ENCODE results near the gene RNU1-4.
"Not testable (repeated sequence)": the region's sequence is repeated elsewhere in the genome, so short reads cannot be mapped to it uniquely, and the experiment has no call there.

DNA sequence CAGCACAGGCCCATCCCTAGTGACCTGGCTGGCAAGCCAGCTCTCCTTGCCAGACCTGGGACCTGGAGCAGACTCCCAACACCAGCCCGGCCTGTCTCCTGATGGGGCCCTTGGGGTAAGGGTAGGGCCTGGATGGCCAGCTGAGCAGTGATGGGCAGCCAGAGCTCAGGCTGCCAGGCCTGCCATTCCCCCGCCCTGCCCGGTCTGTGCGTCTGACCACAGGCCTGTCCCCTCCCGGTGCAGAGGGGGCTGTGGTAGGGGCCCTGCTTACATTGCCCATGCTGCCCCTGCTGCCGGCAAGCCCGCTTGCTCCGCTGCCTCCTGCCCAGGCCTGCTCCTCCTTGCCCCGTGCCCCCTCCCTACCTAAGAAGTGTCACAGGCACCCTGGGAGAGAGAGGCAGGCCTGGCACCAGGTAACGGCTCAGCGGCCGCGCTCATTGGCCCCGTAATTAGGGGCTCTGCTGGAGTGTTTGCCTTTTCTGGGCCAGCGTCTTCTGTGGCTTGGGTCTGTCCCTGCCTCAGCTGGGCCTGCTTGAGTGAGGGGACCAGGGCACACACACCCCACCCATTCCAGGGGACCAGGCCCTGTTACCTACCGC lies 35.7 kb upstream of the RNU1-4 start:
- TF ChIP-seq, protein P1, sequence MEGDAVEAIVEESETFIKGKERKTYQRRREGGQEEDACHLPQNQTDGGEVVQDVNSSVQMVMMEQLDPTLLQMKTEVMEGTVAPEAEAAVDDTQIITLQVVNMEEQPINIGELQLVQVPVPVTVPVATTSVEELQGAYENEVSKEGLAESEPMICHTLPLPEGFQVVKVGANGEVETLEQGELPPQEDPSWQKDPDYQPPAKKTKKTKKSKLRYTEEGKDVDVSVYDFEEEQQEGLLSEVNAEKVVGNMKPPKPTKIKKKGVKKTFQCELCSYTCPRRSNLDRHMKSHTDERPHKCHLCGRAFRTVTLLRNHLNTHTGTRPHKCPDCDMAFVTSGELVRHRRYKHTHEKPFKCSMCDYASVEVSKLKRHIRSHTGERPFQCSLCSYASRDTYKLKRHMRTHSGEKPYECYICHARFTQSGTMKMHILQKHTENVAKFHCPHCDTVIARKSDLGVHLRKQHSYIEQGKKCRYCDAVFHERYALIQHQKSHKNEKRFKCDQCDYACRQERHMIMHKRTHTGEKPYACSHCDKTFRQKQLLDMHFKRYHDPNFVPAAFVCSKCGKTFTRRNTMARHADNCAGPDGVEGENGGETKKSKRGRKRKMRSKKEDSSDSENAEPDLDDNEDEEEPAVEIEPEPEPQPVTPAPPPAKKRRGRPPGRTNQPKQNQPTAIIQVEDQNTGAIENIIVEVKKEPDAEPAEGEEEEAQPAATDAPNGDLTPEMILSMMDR (CRISPR knock-in tag; IDR thresholded peaks at IDR 0.05): not testable (repeated sequence)
- TF ChIP-seq, protein P2, sequence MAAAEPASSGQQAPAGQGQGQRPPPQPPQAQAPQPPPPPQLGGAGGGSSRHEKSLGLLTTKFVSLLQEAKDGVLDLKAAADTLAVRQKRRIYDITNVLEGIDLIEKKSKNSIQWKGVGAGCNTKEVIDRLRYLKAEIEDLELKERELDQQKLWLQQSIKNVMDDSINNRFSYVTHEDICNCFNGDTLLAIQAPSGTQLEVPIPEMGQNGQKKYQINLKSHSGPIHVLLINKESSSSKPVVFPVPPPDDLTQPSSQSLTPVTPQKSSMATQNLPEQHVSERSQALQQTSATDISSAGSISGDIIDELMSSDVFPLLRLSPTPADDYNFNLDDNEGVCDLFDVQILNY (CRISPR knock-in tag; conservative IDR thresholded peaks at IDR 0.05): not testable (repeated sequence)
- not testable (repeated sequence) for TF ChIP-seq KAT7 (CRISPR knock-in tag; IDR thresholded peaks at IDR 0.05; ENCODE audit: borderline replicate concordance); ZFP37 (CRISPR knock-in tag; IDR thresholded peaks at IDR 0.05; ENCODE audit: borderline replicate concordance); MAFK (conservative IDR thresholded peaks at IDR 0.05 in 1 of 2, IDR thresholded peaks at IDR 0.05 in 1 of 2; ENCODE audit: low read length in 2 of 2); EZH2 (conservative IDR thresholded peaks at IDR 0.05; ENCODE audit: low read depth, low read length); ZNF589 (CRISPR knock-in tag; conservative IDR thresholded peaks at IDR 0.05); FIP1L1 (IDR thresholded peaks at IDR 0.05; ENCODE audit: borderline replicate concordance, insufficient read depth, low read depth, low read length)
- TF ChIP-seq, protein P3, sequence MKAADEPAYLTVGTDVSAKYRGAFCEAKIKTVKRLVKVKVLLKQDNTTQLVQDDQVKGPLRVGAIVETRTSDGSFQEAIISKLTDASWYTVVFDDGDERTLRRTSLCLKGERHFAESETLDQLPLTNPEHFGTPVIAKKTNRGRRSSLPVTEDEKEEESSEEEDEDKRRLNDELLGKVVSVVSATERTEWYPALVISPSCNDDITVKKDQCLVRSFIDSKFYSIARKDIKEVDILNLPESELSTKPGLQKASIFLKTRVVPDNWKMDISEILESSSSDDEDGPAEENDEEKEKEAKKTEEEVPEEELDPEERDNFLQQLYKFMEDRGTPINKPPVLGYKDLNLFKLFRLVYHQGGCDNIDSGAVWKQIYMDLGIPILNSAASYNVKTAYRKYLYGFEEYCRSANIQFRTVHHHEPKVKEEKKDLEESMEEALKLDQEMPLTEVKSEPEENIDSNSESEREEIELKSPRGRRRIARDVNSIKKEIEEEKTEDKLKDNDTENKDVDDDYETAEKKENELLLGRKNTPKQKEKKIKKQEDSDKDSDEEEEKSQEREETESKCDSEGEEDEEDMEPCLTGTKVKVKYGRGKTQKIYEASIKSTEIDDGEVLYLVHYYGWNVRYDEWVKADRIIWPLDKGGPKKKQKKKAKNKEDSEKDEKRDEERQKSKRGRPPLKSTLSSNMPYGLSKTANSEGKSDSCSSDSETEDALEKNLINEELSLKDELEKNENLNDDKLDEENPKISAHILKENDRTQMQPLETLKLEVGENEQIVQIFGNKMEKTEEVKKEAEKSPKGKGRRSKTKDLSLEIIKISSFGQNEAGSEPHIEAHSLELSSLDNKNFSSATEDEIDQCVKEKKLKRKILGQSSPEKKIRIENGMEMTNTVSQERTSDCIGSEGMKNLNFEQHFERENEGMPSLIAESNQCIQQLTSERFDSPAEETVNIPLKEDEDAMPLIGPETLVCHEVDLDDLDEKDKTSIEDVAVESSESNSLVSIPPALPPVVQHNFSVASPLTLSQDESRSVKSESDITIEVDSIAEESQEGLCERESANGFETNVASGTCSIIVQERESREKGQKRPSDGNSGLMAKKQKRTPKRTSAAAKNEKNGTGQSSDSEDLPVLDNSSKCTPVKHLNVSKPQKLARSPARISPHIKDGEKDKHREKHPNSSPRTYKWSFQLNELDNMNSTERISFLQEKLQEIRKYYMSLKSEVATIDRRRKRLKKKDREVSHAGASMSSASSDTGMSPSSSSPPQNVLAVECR (CRISPR knock-in tag; IDR thresholded peaks at IDR 0.05; ENCODE audit: borderline replicate concordance): not testable (repeated sequence)
- TF ChIP-seq, protein P4, sequence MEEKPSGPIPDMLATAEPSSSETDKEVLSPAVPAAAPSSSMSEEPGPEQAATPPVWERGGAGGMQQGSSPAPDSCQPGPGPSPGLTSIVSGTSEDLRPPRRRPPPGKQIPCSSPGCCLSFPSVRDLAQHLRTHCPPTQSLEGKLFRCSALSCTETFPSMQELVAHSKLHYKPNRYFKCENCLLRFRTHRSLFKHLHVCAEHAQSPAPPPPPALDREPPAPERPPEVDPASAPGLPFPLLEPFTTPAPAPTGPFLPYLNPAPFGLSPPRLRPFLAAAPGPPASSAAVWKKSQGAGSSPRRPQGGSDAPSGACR (CRISPR knock-in tag; IDR thresholded peaks at IDR 0.05): not testable (repeated sequence)
- TF ChIP-seq, protein P5, sequence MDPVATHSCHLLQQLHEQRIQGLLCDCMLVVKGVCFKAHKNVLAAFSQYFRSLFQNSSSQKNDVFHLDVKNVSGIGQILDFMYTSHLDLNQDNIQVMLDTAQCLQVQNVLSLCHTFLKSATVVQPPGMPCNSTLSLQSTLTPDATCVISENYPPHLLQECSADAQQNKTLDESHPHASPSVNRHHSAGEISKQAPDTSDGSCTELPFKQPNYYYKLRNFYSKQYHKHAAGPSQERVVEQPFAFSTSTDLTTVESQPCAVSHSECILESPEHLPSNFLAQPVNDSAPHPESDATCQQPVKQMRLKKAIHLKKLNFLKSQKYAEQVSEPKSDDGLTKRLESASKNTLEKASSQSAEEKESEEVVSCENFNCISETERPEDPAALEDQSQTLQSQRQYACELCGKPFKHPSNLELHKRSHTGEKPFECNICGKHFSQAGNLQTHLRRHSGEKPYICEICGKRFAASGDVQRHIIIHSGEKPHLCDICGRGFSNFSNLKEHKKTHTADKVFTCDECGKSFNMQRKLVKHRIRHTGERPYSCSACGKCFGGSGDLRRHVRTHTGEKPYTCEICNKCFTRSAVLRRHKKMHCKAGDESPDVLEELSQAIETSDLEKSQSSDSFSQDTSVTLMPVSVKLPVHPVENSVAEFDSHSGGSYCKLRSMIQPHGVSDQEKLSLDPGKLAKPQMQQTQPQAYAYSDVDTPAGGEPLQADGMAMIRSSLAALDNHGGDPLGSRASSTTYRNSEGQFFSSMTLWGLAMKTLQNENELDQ (CRISPR knock-in tag; IDR thresholded peaks at IDR 0.05; ENCODE audit: borderline replicate concordance): not testable (repeated sequence)
- TF ChIP-seq, protein P6, sequence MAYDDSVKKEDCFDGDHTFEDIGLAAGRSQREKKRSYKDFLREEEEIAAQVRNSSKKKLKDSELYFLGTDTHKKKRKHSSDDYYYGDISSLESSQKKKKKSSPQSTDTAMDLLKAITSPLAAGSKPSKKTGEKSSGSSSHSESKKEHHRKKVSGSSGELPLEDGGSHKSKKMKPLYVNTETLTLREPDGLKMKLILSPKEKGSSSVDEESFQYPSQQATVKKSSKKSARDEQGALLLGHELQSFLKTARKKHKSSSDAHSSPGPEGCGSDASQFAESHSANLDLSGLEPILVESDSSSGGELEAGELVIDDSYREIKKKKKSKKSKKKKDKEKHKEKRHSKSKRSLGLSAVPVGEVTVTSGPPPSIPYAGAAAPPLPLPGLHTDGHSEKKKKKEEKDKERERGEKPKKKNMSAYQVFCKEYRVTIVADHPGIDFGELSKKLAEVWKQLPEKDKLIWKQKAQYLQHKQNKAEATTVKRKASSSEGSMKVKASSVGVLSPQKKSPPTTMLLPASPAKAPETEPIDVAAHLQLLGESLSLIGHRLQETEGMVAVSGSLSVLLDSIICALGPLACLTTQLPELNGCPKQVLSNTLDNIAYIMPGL (CRISPR knock-in tag; IDR thresholded peaks at IDR 0.05; ENCODE audit: borderline replicate concordance in 1 of 2, low read depth in 1 of 2): not testable (repeated sequence)
- TF ChIP-seq, protein P7, sequence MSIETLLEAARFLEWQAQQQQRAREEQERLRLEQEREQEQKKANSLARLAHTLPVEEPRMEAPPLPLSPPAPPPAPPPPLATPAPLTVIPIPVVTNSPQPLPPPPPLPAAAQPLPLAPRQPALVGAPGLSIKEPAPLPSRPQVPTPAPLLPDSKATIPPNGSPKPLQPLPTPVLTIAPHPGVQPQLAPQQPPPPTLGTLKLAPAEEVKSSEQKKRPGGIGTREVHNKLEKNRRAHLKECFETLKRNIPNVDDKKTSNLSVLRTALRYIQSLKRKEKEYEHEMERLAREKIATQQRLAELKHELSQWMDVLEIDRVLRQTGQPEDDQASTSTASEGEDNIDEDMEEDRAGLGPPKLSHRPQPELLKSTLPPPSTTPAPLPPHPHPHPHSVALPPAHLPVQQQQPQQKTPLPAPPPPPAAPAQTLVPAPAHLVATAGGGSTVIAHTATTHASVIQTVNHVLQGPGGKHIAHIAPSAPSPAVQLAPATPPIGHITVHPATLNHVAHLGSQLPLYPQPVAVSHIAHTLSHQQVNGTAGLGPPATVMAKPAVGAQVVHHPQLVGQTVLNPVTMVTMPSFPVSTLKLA (IDR thresholded peaks at IDR 0.05): not testable (repeated sequence)
- TF ChIP-seq, protein P8, sequence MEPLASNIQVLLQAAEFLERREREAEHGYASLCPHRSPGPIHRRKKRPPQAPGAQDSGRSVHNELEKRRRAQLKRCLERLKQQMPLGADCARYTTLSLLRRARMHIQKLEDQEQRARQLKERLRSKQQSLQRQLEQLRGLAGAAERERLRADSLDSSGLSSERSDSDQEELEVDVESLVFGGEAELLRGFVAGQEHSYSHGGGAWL (CRISPR knock-in tag; IDR thresholded peaks at IDR 0.05): not testable (repeated sequence)
